ENCODE data around the gene MT4. TPM values are rescaled to one million over a fixed set of nuclear protein-coding genes. Genes with fewer than 3 reads are reported as not detected.
A peak's percentile ranks its signal among the peaks of the same experiment; 100 is the strongest.

Gene MT4
- total RNA-seq, 1 donor from 2014 or later = not detected

GRCh38 chr16:56520251-56520577, 44.7 kb upstream of the MT4 start:
- Mint-ChIP-seq H3K27me3 (peaks cover 3% of the 10 kb centered on the region), H3K4me1 (ENCODE audit: unreplicated experiment) (peaks cover 14% of the 10 kb centered on the region), H3K9me3 (peaks cover 6% of the 10 kb centered on the region), H3K4me3 (peak overlapping the region; percentile 89), H3K27ac (peak overlapping the region; percentile 77), H3K36me3 (no peaks in the 10 kb centered on the region)
- no peak for TF ChIP-seq CTCF (conservative IDR thresholded peaks at IDR 0.05)
- no peak for DNase-seq (ENCODE audit: extremely low spot score, unreplicated experiment)

GRCh38 chr16:56525236-56525635, 39.6 kb upstream of the MT4 start:
- DNase-seq (ENCODE audit: extremely low spot score, unreplicated experiment) = no peak
- no peak overlapping the region for H3K4me3 Mint-ChIP-seq
- no peak overlapping the region for H3K27ac Mint-ChIP-seq
- no peaks in the 10 kb centered on the region for H3K36me3 Mint-ChIP-seq
- H3K4me1 Mint-ChIP-seq (ENCODE audit: unreplicated experiment) = peaks cover 14% of the 10 kb centered on the region
- H3K27me3 Mint-ChIP-seq = peaks cover 19% of the 10 kb centered on the region
- TF ChIP-seq CTCF (conservative IDR thresholded peaks at IDR 0.05) = no peak
- peaks cover 6% of the 10 kb centered on the region for H3K9me3 Mint-ChIP-seq

GRCh38 chr16:56530872-56531271, 34.0 kb upstream of the MT4 start:
- no peaks in the 10 kb centered on the region for H3K9me3 Mint-ChIP-seq
- H3K4me1 Mint-ChIP-seq (ENCODE audit: unreplicated experiment) = peaks cover under 1% of the 10 kb centered on the region
- TF ChIP-seq CTCF (conservative IDR thresholded peaks at IDR 0.05) = no peak
- no peak overlapping the region for H3K4me3 Mint-ChIP-seq
- DNase-seq (ENCODE audit: extremely low spot score, unreplicated experiment) = no peak
- no peak overlapping the region for H3K27ac Mint-ChIP-seq
- H3K36me3 Mint-ChIP-seq = no peaks in the 10 kb centered on the region
- peaks cover 46% of the 10 kb centered on the region for H3K27me3 Mint-ChIP-seq

- peaks cover 44% of the 10 kb centered on the region for H3K27me3 Mint-ChIP-seq
- H3K4me3 Mint-ChIP-seq = no peak overlapping the region
- TF ChIP-seq CTCF (conservative IDR thresholded peaks at IDR 0.05) = peak; percentile 14
- H3K36me3 Mint-ChIP-seq = no peaks in the 10 kb centered on the region
- H3K9me3 Mint-ChIP-seq = no peaks in the 10 kb centered on the region
- no peaks in the 10 kb centered on the region for H3K4me1 Mint-ChIP-seq (ENCODE audit: unreplicated experiment)
- no peak overlapping the region for H3K27ac Mint-ChIP-seq
- DNase-seq (ENCODE audit: extremely low spot score, unreplicated experiment) = no peak
These were observed 32.2 kb upstream of the MT4 start for GRCh38 chr16:56532714-56533113.

GRCh38 chr16:56534847-56535383, 30.0 kb upstream of the MT4 start:
- Mint-ChIP-seq H3K4me1 (ENCODE audit: unreplicated experiment) (no peaks in the 10 kb centered on the region), H3K27me3 (peaks cover 43% of the 10 kb centered on the region), H3K9me3 (no peaks in the 10 kb centered on the region), H3K4me3 (no peak overlapping the region), H3K36me3 (no peaks in the 10 kb centered on the region), H3K27ac (no peak overlapping the region)
- DNase-seq (ENCODE audit: extremely low spot score, unreplicated experiment) = no peak
- TF ChIP-seq CTCF (conservative IDR thresholded peaks at IDR 0.05) = no peak

- H3K27me3 Mint-ChIP-seq = peaks cover 37% of the 10 kb centered on the region
- no peak for TF ChIP-seq CTCF (conservative IDR thresholded peaks at IDR 0.05)
- H3K4me1 Mint-ChIP-seq (ENCODE audit: unreplicated experiment) = no peaks in the 10 kb centered on the region
- H3K27ac Mint-ChIP-seq = no peak overlapping the region
- H3K36me3 Mint-ChIP-seq = no peaks in the 10 kb centered on the region
- H3K4me3 Mint-ChIP-seq = no peak overlapping the region
- H3K9me3 Mint-ChIP-seq = peaks cover 8% of the 10 kb centered on the region
- no peak for DNase-seq (ENCODE audit: extremely low spot score, unreplicated experiment)
These were observed 26.5 kb upstream of the MT4 start for GRCh38 chr16:56538331-56538730.

Measured in type B pancreatic cell (in vitro differentiated cells).